ENCODE results near the gene BICD1.

The BICD1 gene

GRCh38 chr12:32104572-32105355, 1.9 kb upstream of the BICD1 start:
- DNase-seq (ENCODE audit: low read depth): no peak

GRCh38 chr12:32105986-32106516, 596 bp upstream of the BICD1 start:
- no peak for DNase-seq (ENCODE audit: low read depth)

DNA sequence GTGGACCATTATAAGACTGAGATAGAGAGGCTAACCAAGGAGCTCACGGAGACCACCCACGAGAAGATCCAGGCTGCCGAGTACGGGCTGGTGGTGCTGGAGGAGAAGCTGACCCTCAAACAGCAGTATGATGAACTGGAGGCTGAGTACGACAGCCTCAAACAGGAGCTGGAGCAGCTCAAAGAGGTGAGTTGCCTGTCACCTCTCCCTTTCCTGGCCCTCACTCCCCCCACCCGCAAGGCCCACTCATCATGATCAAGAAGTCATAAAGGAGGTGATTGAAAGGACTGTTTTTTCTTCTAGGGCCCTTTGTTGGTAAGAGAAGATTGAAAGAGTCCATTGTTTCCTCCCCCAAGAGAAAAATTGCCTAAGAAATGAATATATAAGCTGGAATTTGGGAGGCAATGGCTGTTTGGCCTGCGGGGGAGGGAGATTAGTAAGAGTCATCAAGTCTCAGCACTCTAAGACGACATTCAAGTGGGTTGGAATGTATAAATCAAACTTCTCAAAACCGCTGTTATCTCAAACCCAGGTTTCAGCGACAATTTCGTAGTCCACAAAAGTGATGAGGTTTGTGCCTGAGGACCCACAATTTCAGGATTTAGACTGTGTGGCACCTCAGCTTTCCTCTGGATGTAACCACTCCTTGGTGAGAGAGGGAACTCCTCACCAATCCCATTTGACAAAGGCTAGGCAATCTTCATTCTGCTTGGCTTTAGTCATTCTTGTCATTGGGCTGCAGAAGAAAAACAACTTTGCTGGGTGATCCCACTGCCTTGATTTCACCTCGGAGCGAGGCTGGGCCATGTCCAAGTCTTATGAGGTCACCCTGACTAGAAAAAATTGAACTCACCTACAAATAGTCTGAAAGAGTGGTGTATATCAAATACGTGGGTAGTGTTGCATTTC, 966 bp downstream of the BICD1 start:
- DNase-seq (ENCODE audit: low read depth): peak; percentile 6

DNA sequence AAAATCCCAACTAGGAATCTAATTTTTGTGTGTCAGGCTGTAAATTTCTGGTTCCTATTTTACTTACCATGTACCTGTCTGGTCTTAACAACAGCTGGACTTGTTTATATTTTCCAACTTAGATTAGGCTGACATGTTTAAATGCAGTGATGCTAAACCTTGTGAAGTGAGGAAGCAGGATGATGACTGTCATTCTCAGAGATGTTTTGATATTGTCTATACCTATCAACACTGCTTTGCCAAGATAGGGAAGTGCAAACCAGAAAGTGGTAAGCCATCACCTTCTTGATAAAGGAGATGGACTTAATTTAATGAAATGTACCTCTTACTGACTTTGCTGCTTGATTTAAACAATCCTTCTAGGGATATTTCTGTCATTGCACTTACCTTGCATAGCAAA, 2.1 kb downstream of the BICD1 start:
- DNase-seq (ENCODE audit: low read depth): no peak

DNA sequence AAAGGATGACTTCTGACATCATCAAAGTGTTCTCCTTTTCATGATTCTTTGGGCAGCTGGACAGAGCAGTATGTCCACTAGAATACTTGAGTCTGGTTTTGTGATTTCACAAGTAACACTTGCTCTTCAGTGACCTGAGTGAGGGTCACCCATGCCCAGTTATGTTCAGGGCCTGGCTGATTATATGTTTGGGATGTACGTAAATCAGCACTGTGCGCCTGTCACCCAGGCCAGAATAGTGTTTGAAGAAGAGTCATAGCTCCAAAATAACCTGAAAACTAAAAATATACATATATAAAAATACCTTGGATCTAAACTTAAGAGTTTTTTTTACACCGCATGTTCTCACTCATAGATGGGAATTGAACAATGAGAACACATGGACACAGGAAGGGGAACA, 3.8 kb downstream of the BICD1 start:
- no peak for DNase-seq (ENCODE audit: low read depth)

DNA sequence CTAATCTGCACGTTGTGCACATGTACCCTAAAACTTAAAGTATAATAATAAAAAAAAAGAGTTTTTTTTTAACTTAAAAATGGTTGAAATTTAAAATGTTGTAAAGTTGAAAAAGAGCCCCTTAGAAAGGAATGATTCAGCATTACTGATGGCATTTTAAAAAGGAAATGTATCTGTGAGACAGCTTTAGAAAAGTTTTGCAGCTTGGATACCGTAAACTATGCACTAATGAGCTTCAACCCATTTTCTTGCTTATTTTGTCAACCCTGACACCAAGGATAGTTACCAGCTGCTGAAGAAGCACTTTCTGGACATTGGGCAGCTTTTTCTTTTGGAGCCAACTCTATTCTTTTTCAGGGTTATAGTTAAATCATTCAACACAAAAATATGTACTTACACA, 4.3 kb downstream of the BICD1 start:
- DNase-seq (ENCODE audit: low read depth): no peak

DNA sequence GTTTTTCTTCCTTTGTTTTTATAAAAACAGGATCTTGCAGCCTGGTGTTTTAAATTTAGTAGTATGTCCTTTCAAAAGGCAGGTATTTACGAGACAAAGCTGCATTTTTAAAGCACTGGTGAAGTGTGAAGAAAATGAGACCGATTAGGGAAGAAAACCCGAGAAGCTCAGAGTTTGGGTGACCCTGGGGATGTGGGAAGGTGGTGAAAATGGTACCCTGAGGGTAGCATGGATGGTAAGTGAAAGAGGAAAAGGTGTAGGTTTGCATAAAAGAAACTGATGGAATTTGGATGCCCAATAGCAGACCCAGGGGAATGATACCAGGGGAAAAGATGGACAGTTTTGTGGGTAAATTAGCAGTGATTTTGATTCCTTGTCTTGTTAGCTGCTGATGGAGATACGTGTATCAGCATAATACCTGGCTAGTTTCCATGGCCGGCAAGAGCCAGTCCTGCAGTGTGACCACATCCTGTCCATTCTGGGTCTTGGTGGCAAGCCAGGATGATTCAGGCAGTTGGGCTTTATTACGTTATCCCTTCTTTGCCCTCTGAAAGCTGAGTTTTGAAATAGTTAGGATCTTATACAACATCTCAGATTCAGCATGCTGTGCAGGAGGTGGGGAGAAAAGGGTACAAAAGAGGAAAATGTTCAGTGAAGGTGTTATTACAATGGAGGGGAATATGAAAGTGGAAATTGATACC, 8.9 kb downstream of the BICD1 start:
- no peak for DNase-seq (ENCODE audit: low read depth)

GRCh38 chr12:32116897-32117296, 10.2 kb downstream of the BICD1 start:
- no peak for DNase-seq (ENCODE audit: low read depth)

GRCh38 chr12:32117316-32117715, 10.7 kb downstream of the BICD1 start:
- DNase-seq (ENCODE audit: low read depth): no peak

GRCh38 chr12:32118806-32119205, 12.2 kb downstream of the BICD1 start:
- DNase-seq (ENCODE audit: low read depth): no peak

- no peak for DNase-seq (ENCODE audit: low read depth)
Measured at GRCh38 chr12:32120419-32120818, 13.8 kb downstream of the BICD1 start.

- DNase-seq (ENCODE audit: low read depth): no peak
Measured at GRCh38 chr12:32124637-32125036, 18.0 kb downstream of the BICD1 start.

GRCh38 chr12:32125455-32126084, 18.9 kb downstream of the BICD1 start:
- DNase-seq (ENCODE audit: low read depth): no peak

- no peak for DNase-seq (ENCODE audit: low read depth)
Measured at GRCh38 chr12:32126720-32127119, 20.1 kb downstream of the BICD1 start.

GRCh38 chr12:32131666-32132065, 25.0 kb downstream of the BICD1 start:
- DNase-seq (ENCODE audit: low read depth): no peak

- DNase-seq (ENCODE audit: low read depth): peak; percentile 11
Measured at GRCh38 chr12:32134101-32134888, 27.6 kb downstream of the BICD1 start.

- DNase-seq (ENCODE audit: low read depth): no peak
Measured at GRCh38 chr12:32135967-32136366, 29.3 kb downstream of the BICD1 start.

- DNase-seq (ENCODE audit: low read depth): no peak
Measured at GRCh38 chr12:32136404-32136803, 29.8 kb downstream of the BICD1 start.

GRCh38 chr12:32139064-32139421, 32.4 kb downstream of the BICD1 start:
- DNase-seq (ENCODE audit: low read depth): no peak

DNA sequence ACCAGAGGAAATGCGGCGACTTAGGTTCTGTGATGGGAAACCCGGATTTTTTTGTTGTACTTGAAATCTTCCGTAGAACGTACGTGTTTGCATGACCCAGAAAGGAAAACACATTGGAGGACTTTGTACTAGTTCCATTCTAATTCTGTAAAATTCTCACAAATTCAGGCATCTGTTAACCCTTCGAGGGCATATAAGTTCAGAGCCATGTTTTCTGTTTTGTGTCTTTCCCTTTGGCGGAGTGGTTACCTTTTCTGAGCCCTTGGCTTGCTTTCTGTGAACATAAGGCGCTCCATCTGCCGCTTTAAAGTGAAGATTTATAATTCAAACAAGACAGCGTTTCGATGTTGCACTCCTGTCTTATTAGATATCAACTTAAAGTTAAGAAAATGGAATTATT, 34.2 kb downstream of the BICD1 start:
- DNase-seq (ENCODE audit: low read depth): no peak

GRCh38 chr12:32145096-32145495, 38.4 kb downstream of the BICD1 start:
- DNase-seq (ENCODE audit: low read depth): no peak
